RWPE2 (cell line): ENCODE results near the gene EEPD1.

ENCODE experiments used
- ATAC-seq: fragments of 200-7000 bp; cut with Tn5 transposase; 3 replicates; pipeline ENCODE4 v1.9.1; 2021; ENCODE audit warnings: low read depth
- DNase-seq: peaks from one replicate; pipeline ENCODE4 v3.0.0-alpha.2; 2020; ENCODE audit warnings: low spot score
- H3K27ac ChIP-seq: fragments of 450-650 bp; 2 replicates; pipeline ENCODE4 v1.5.1; 2017; ENCODE audit warnings: mild to moderate bottlenecking; ENCODE audit not compliant: poor library complexity, severe bottlenecking
- H3K27me3 ChIP-seq: fragments of 250-450 bp; sonication (Bioruptor Pico); 2 replicates; pipeline ENCODE4 v1.5.1; 2021; ENCODE audit warnings: mild to moderate bottlenecking, moderate library complexity; ENCODE audit not compliant: insufficient read depth, poor library complexity, severe bottlenecking
- H3K36me3 ChIP-seq: fragments of 250-450 bp; sonication (Bioruptor Pico); 2 replicates; pipeline ENCODE4 v1.5.1; 2020; ENCODE audit warnings: low read depth, mild to moderate bottlenecking, moderate library complexity
- H3K4me1 ChIP-seq: fragments of 250-450 bp; sonication (Bioruptor Pico); 2 replicates; pipeline ENCODE4 v1.5.1; 2021; ENCODE audit warnings: mild to moderate bottlenecking, moderate library complexity; ENCODE audit not compliant: insufficient read depth, poor library complexity, severe bottlenecking
- H3K4me3 ChIP-seq: fragments of 250-450 bp; sonication (Bioruptor Pico); 2 replicates; pipeline ENCODE4 v1.5.1; 2021; ENCODE audit warnings: mild to moderate bottlenecking, moderate library complexity; ENCODE audit not compliant: severe bottlenecking
- H3K9me3 ChIP-seq: fragments of 250-450 bp; sonication (Bioruptor Pico); 2 replicates; pipeline ENCODE4 v1.5.1; 2021; ENCODE audit warnings: mild to moderate bottlenecking, moderate library complexity; ENCODE audit not compliant: severe bottlenecking
- TF ChIP-seq, protein P1 (sequence below): fragments of 450-650 bp; IDR thresholded peaks from one replicate; pipeline ENCODE4 v1.5.1; 2017; ENCODE audit warnings: mild to moderate bottlenecking, moderate library complexity; ENCODE audit not compliant: poor library complexity, severe bottlenecking

EEPD1 gene

DNA sequence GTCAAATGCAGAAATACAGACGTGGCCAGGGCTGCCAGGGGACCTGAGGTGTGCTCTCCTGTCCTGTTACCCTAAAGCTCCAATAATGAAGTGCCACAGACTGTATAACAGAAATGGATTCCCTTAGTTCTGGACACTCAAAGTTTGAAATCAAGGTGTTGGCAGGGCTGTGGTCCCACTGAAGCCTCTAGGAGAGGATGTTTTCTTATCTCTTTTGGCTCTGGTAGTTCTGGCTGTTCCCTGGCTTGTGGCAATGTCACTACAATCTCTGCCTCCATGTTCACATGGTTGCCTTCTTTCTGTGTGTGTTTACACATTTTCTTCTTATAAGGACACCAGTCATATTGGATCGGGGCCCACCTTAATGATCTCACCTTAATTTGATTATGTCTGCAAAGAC lies 15.3 kb upstream of the EEPD1 start:
- no peaks in the 10 kb centered on the region for H3K9me3 ChIP-seq
- TF ChIP-seq, protein P1, sequence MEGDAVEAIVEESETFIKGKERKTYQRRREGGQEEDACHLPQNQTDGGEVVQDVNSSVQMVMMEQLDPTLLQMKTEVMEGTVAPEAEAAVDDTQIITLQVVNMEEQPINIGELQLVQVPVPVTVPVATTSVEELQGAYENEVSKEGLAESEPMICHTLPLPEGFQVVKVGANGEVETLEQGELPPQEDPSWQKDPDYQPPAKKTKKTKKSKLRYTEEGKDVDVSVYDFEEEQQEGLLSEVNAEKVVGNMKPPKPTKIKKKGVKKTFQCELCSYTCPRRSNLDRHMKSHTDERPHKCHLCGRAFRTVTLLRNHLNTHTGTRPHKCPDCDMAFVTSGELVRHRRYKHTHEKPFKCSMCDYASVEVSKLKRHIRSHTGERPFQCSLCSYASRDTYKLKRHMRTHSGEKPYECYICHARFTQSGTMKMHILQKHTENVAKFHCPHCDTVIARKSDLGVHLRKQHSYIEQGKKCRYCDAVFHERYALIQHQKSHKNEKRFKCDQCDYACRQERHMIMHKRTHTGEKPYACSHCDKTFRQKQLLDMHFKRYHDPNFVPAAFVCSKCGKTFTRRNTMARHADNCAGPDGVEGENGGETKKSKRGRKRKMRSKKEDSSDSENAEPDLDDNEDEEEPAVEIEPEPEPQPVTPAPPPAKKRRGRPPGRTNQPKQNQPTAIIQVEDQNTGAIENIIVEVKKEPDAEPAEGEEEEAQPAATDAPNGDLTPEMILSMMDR = no peak
- ATAC-seq (no peak), DNase-seq (no peak)
- H3K27me3 ChIP-seq = no peaks in the 10 kb centered on the region
- H3K36me3 ChIP-seq = no peaks in the 10 kb centered on the region
- no peaks in the 10 kb centered on the region for H3K4me1 ChIP-seq
- no peak overlapping the region for H3K27ac ChIP-seq
- no peak overlapping the region for H3K4me3 ChIP-seq

DNA sequence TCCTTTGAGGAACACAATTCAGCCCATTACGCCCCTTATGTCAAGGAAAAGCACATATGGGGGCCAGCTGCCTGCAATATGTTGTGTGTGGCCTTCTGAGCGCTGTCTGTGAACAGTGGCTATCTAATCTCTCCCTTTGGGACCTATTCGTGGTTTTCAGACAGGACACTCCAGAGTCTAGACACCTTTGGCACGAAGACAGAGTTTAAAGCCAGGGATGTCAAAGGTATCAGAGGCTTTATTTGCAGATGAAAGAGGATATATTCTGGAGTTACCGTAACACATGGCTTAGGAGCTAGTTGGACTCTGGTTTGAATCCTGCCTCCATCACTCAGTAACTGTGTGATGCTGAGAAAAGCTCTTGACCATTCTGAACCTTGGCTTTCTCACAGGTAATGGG lies 14.8 kb upstream of the EEPD1 start:
- Histone ChIP-seq H3K27ac (no peak overlapping the region), H3K27me3 (no peaks in the 10 kb centered on the region), H3K4me3 (no peak overlapping the region), H3K36me3 (no peaks in the 10 kb centered on the region), H3K9me3 (no peaks in the 10 kb centered on the region), H3K4me1 (no peaks in the 10 kb centered on the region)
- no peak for ATAC-seq
- TF ChIP-seq, protein P1 = no peak
- no peak for DNase-seq

DNA sequence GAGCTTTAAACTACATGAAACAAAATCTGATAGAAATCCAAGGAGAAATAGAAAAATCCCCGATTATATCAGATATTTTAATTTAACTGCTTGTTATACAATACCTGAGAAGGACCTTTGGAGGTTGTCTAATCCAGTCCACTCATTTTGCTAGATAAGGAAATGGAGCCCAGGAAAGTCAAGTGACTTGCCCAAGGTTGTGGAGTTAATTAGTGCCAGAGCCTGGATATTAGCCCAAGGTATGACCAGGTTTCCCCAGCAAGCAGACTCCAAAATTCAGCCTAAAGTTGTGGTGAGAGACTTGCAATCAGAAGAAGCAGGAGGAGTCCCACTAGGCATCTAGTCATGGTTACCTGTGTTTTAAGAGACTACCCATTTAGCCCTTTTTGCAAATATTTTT lies 11.7 kb upstream of the EEPD1 start:
- DNase-seq = no peak
- no peaks in the 10 kb centered on the region for H3K4me1 ChIP-seq
- TF ChIP-seq, protein P1 = no peak
- H3K27ac ChIP-seq = no peak overlapping the region
- ATAC-seq = no peak
- no peaks in the 10 kb centered on the region for H3K9me3 ChIP-seq
- H3K36me3 ChIP-seq = no peaks in the 10 kb centered on the region
- H3K27me3 ChIP-seq = no peaks in the 10 kb centered on the region
- H3K4me3 ChIP-seq = no peak overlapping the region

DNA sequence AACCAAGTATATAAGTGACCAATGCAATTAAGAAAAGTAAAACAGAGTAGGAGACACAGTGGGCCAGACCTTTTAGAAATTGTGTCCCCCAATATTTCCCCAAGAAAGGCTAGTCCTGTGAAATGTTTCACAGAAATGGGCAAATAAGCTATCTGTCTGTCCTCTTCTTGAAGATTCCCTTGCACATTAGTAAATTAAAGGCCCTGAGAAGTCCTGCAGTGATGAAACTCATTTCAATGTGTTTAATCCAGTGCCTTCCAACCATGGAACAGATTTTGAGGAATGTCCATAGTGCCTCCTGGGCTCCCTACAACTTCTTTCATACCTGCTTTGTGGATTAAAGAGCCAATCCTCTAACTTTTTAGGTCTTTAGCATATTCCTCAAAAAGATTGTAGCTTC lies 11.2 kb upstream of the EEPD1 start:
- DNase-seq (no peak), ATAC-seq (no peak)
- H3K9me3 ChIP-seq = no peaks in the 10 kb centered on the region
- H3K27ac ChIP-seq = no peak overlapping the region
- no peaks in the 10 kb centered on the region for H3K36me3 ChIP-seq
- no peaks in the 10 kb centered on the region for H3K4me1 ChIP-seq
- no peak overlapping the region for H3K4me3 ChIP-seq
- no peaks in the 10 kb centered on the region for H3K27me3 ChIP-seq
- TF ChIP-seq, protein P1 = no peak

DNA sequence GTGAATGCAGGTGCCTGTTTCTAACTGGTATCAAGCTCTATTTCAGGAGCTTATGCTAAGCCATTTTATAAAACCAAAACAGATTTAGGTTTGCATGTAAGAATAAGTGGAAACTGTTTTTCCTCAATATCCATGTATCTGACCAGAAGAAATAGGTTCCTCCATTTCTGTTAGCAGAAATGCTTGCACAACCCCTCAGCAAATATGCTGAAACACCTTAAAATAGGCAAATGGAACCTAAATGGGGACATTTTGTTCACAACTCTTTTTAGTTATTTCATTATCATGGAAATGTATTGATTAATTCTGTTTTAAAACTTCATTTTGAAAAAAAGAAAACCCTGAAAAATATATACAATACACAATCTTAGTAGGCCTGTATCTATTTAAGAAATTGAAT lies 8.9 kb upstream of the EEPD1 start:
- ATAC-seq (no peak), DNase-seq (no peak)
- no peak overlapping the region for H3K27ac ChIP-seq
- TF ChIP-seq, protein P1 = no peak
- no peaks in the 10 kb centered on the region for H3K36me3 ChIP-seq
- H3K9me3 ChIP-seq = no peaks in the 10 kb centered on the region
- H3K4me3 ChIP-seq = no peak overlapping the region
- no peaks in the 10 kb centered on the region for H3K4me1 ChIP-seq
- no peaks in the 10 kb centered on the region for H3K27me3 ChIP-seq
